Caco-2 (cell line): Measurements from ENCODE around the gene MSRB3. TPM values are rescaled to one million over a fixed set of nuclear protein-coding genes. Genes with fewer than 3 reads are reported as not detected.

ENCODE experiments used
- BruUV-seq: library from RNA; stranded (reverse); fragments of 400-500 nt; replicated peaks from 2 replicates; lab custom pipeline; 2021; lab: Mats Ljungman, UMichigan
- CTCF ChIA-PET: fragments of 300-600 bp; sonication (Branson Sonifier 250); formaldehyde crosslinking; loops from one replicate; lab custom pipeline; 2022; ENCODE audit warnings: antibody characterized with exemption; lab: Charles Lee
- POLR2A ChIA-PET: fragments of 300-600 bp; sonication (Branson Sonifier 250); formaldehyde crosslinking; loops from one replicate; lab custom pipeline; 2022; ENCODE audit warnings: antibody characterized with exemption; lab: Charles Lee
- DNase-seq, 2 experiments: peaks; one replicate each; pipeline versions ENCODE4 v3.0.0 to v3.0.0-alpha.2; 2020 to 2022
- H3K27me3 ChIP-seq: replicated peaks from 2 replicates; pipeline ENCODE4 v1.6.0; 2011; ENCODE audit warnings: low read length; ENCODE audit not compliant: control insufficient read depth, insufficient read depth
- H3K36me3 ChIP-seq: 2 replicates; pipeline ENCODE4 v1.5.1; 2011; ENCODE audit warnings: low read length; ENCODE audit not compliant: control insufficient read depth, insufficient read depth
- H3K4me1 ChIP-seq: fragments of 250-450 bp; sonication (Bioruptor Pico); 2 replicates; pipeline ENCODE4 v1.5.1; 2020; ENCODE audit warnings: mild to moderate bottlenecking
- H3K4me3 ChIP-seq: 2 replicates; pipeline ENCODE4 v1.5.1; 2011; ENCODE audit warnings: low read depth, mild to moderate bottlenecking, control low read depth, low read length
- H3K9me3 ChIP-seq: fragments of 250-450 bp; sonication (Bioruptor Pico); 2 replicates; pipeline ENCODE4 v1.5.1; 2020; ENCODE audit warnings: mild to moderate bottlenecking, moderate library complexity
- H3K27ac Mint-ChIP-seq: one replicate; pipeline ENCODE4 v1.8.0; 2022; ENCODE audit warnings: mixed read lengths; ENCODE audit not compliant: unreplicated experiment
- H3K27me3 Mint-ChIP-seq: one replicate; pipeline ENCODE4 v1.8.0; 2022; ENCODE audit warnings: mixed read lengths; ENCODE audit not compliant: insufficient read depth, unreplicated experiment
- H3K36me3 Mint-ChIP-seq: one replicate; pipeline ENCODE4 v1.8.0; 2022; ENCODE audit warnings: mild to moderate bottlenecking, mixed read lengths; ENCODE audit not compliant: insufficient read depth, unreplicated experiment
- H3K4me1 Mint-ChIP-seq: one replicate; pipeline ENCODE4 v1.8.0; 2022; ENCODE audit warnings: low read depth, mixed read lengths; ENCODE audit not compliant: unreplicated experiment
- H3K4me3 Mint-ChIP-seq: one replicate; pipeline ENCODE4 v1.8.0; 2022; ENCODE audit warnings: mild to moderate bottlenecking, moderate library complexity, mixed read lengths; ENCODE audit not compliant: unreplicated experiment
- H3K9me3 Mint-ChIP-seq: one replicate; pipeline ENCODE4 v1.8.0; 2022; ENCODE audit warnings: mixed read lengths; ENCODE audit not compliant: unreplicated experiment
- CTCF ChIP-seq, 2 experiments: fragments of 200-600 bp in 1 of 2; IDR thresholded peaks; 1 replicate in 1 of 2; 2 replicates in 1 of 2; pipeline versions ENCODE4 v1.5.1 to v1.8.0; 2011 to 2022; ENCODE audit warnings: antibody characterized with exemption in 1 of 2, control low read depth in 1 of 2, inconsistent platforms in 1 of 2, low read depth in 1 of 2, low read length in 1 of 2, mild to moderate bottlenecking in 1 of 2, moderate library complexity in 1 of 2; ENCODE audit not compliant: insufficient read depth in 1 of 2, severe bottlenecking in 1 of 2, unreplicated experiment in 1 of 2
- intact Hi-C: fragments of 100-400 bp; cut with micrococcal nuclease; formaldehyde crosslinking; loops from one replicate; pipeline ENCODE4 v1.10.0; 2022; ENCODE audit not compliant: unreplicated experiment
- total RNA-seq: library from RNA; stranded (reverse); gene quantifications from 2 replicates; pipeline ENCODE4 v1.2.3, GENCODE V29; 2022

MSRB3 gene
- total RNA-seq, 1 experiment from 2014 or later: 7.7 TPM

- no peak overlapping the region for H3K27ac Mint-ChIP-seq
- no peaks in the 10 kb centered on the region for H3K4me1 Mint-ChIP-seq
- no peaks in the 10 kb centered on the region for H3K36me3 Mint-ChIP-seq
- ChIA-PET POLR2A (no interaction called here), CTCF (no interaction called here)
- no peaks in the 10 kb centered on the region for H3K9me3 ChIP-seq
- H3K4me1 ChIP-seq: no peaks in the 10 kb centered on the region
- no peak for DNase-seq
- no peaks in the 10 kb centered on the region for H3K27me3 ChIP-seq
- H3K27me3 Mint-ChIP-seq: no peaks in the 10 kb centered on the region
- BruUV-seq: no TSS peak
- no peak overlapping the region for H3K4me3 Mint-ChIP-seq
- TF ChIP-seq CTCF (IDR thresholded peaks at IDR 0.05; ENCODE audit: insufficient read depth in 1 of 2, low read depth in 1 of 2, low read length in 1 of 2, severe bottlenecking in 1 of 2, unreplicated experiment in 1 of 2): no peak
- no peaks in the 10 kb centered on the region for H3K36me3 ChIP-seq
- H3K9me3 Mint-ChIP-seq: no peaks in the 10 kb centered on the region
- H3K4me3 ChIP-seq: no peak overlapping the region
- intact Hi-C loops: no loop called here
Observed at GRCh38 chr12:65466911-65467310, 188.4 kb downstream of the MSRB3 start.

GRCh38 chr12:65470256-65470655, 191.8 kb downstream of the MSRB3 start:
- Histone ChIP-seq H3K27me3 (no peaks in the 10 kb centered on the region), H3K36me3 (no peaks in the 10 kb centered on the region), H3K9me3 (no peaks in the 10 kb centered on the region), H3K4me1 (no peaks in the 10 kb centered on the region), H3K4me3 (no peak overlapping the region)
- no peak for TF ChIP-seq CTCF (IDR thresholded peaks at IDR 0.05; ENCODE audit: insufficient read depth in 1 of 2, low read depth in 1 of 2, low read length in 1 of 2, severe bottlenecking in 1 of 2, unreplicated experiment in 1 of 2)
- no peak for DNase-seq
- Mint-ChIP-seq H3K4me3 (no peak overlapping the region), H3K27ac (no peak overlapping the region), H3K9me3 (no peaks in the 10 kb centered on the region), H3K27me3 (no peaks in the 10 kb centered on the region), H3K4me1 (no peaks in the 10 kb centered on the region), H3K36me3 (no peaks in the 10 kb centered on the region)
- ChIA-PET POLR2A (no interaction called here), CTCF (no interaction called here)
- intact Hi-C loops: loop anchor here (10.0 kb wide), 2 partner anchors 165 to 635 kb away; no protein-coding TSS in a partner anchor
- BruUV-seq: no TSS peak

GRCh38 chr12:65472079-65472478, 193.6 kb downstream of the MSRB3 start:
- Histone ChIP-seq H3K36me3 (no peaks in the 10 kb centered on the region), H3K27me3 (no peaks in the 10 kb centered on the region), H3K4me1 (no peaks in the 10 kb centered on the region), H3K4me3 (no peak overlapping the region), H3K9me3 (no peaks in the 10 kb centered on the region)
- POLR2A ChIA-PET: no interaction called here
- Mint-ChIP-seq H3K27ac (no peak overlapping the region), H3K9me3 (no peaks in the 10 kb centered on the region), H3K36me3 (no peaks in the 10 kb centered on the region), H3K4me1 (no peaks in the 10 kb centered on the region), H3K27me3 (no peaks in the 10 kb centered on the region), H3K4me3 (no peak overlapping the region)
- no TSS peak for BruUV-seq
- CTCF ChIA-PET: no interaction called here
- no peak for DNase-seq
- intact Hi-C loops: loop anchor here (10.0 kb wide), 2 partner anchors 167 to 633 kb away; no protein-coding TSS in a partner anchor
- TF ChIP-seq CTCF (IDR thresholded peaks at IDR 0.05; ENCODE audit: insufficient read depth in 1 of 2, low read depth in 1 of 2, low read length in 1 of 2, severe bottlenecking in 1 of 2, unreplicated experiment in 1 of 2): no peak
